GM18951 (cell line): Measurements from ENCODE around the gene C13orf46.

ENCODE experiments used
- POLR2A ChIP-seq: IDR thresholded peaks from 4 replicates; pipeline ENCODE4 v1.6.1; 2011; ENCODE audit warnings: mild to moderate bottlenecking; ENCODE audit not compliant: insufficient read length, insufficient read depth; ENCODE audit errors: extremely low read depth
- in situ Hi-C: fragments of 300-500 bp; cut with MboI; formaldehyde crosslinking; loops from one replicate; pipeline ENCODE4 v1.12.0; 2022; ENCODE audit warnings: low sequenced_read_pairs, mixed read lengths, inconsistent platforms; ENCODE audit not compliant: unreplicated experiment

C13orf46 gene

DNA sequence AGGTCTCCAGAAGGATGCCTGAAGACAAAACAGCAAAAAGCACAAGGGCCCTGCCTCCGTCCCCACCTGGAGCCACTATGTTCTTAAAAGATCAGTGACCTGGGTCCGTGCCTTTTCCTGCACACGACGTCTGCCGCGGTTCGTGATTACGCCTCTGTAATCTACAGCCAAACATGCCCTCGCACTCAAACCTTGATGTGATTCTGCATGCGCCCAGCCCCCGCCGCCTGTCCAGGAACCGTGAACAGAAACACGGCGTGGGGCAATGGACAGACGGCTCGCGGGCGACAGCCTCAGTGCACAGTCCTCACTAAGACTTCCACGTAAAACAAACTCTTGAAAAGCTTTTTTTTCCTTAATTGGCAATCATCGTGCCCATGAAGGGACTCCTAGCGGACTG, 15.5 kb downstream of the C13orf46 start:
- in situ Hi-C loops = no loop called here
- no peak for TF ChIP-seq POLR2A

DNA sequence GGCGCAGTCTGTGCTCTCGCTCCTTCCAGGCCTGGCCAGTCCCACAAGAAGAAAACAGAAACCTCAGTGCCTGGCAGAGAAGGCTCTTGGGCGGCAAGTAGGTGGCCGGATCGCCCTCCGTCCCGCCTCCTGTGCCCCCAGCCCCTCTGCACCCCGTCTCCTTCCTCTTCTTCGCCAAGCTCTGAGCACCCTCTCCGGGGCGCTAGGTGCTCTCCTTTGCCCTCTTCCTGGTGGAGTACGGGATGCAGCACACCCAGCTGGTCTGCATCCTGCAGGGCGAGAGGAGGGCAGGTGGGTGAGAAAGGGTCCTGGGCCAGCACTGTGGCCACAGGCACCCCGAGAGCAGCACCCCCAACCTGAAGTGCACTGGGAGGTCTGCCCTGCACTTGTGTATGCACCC, 17.3 kb downstream of the C13orf46 start:
- in situ Hi-C loops = no loop called here
- TF ChIP-seq POLR2A = no peak

DNA sequence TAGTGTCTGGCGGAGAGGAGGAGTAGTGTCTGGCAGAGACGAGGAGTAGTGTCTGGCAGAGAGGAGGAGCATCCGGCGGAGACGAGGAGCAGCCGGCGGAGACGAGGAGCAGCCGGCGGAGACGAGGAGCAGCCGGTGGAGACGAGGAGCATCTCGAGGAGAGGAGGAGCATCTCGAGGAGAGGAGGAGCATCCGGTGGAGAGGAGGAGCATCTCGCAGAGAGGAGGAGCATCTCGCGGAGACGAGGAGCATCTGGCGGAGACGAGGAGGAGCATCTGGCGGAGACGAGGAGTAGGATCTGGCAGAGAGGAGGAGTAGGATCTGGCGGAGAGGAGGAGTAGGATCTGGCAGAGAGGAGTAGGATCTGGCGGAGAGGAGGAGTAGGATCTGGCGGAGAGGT, 18.2 kb downstream of the C13orf46 start:
- TF ChIP-seq POLR2A = no peak
- in situ Hi-C loops = no loop called here

DNA sequence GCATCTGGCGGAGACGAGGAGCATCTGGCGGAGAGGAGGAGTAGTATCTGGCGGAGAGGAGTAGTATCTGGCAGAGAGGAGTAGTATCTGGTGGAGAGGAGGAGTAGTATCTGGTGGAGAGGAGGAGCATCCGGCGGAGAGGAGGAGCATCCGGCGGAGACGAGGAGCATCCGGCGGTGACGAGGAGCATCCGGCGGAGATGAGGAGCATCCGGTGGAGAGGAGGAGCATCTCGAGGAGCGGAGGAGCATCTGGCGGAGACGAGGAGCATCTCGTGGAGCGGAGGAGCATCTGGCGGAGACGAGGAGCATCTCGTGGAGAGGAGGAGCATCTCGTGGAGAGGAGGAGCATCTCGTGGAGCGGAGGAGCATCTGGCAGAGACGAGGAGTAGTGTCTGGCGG, 18.6 kb downstream of the C13orf46 start:
- in situ Hi-C loops = no loop called here
- TF ChIP-seq POLR2A = no peak

DNA sequence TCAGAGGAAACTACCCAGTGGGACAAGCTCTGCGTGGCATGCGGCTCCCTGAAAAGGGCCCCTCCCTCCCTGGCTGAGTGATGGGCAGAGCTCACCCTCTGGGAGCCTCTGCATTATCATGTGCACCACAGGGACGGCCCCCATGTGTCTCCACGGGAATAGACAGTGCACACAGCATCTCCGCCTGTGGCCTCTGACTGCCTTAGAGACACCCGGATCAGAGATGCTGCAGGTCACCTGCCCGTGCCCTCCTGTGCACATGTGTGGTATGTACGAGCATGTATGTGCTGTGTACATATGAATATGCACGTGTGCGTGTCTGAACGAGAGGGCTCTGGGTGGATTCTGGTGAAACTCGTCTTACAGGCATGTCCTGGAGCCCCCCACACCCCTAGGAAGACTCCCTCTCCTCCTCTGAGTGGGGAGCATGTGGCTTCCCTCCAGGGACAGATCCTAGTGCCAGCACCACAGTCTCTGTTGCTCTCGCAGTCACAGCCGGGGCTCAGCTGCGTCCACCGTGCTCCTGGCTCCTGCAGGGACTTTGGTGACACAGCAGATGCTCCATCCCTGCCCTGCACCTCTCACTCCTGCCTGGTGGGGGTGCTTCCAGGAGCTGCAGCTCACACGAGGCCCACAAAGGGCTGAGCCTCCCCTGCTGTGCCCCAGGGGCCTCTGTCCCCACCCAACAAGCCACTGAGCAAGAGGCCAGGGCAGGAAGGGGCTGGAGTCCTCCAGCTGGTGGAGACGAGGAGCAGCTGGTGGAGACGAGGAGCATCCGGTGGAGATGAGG, 19.6 kb downstream of the C13orf46 start:
- in situ Hi-C loops = no loop called here
- TF ChIP-seq POLR2A = no peak

DNA sequence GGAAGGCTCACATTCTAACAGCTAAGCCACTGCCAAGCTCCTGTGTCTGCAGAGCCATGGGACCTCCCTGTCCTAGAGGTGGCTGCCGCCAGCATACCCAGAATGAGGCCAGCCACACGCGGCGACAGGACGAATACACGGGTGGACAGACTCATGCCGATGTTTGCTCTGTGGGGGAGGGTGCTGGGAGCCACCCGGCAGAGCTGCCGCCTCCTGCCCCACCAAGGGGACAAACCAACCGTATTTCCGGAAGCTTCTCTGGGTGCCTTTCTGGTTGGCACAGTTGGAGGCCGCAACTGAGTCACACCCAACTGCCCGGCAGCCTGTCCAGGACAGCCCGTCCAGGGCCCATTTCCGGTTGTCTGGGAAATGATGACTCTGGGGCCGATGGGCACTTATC, 20.3 kb downstream of the C13orf46 start:
- TF ChIP-seq POLR2A = no peak
- in situ Hi-C loops = no loop called here

DNA sequence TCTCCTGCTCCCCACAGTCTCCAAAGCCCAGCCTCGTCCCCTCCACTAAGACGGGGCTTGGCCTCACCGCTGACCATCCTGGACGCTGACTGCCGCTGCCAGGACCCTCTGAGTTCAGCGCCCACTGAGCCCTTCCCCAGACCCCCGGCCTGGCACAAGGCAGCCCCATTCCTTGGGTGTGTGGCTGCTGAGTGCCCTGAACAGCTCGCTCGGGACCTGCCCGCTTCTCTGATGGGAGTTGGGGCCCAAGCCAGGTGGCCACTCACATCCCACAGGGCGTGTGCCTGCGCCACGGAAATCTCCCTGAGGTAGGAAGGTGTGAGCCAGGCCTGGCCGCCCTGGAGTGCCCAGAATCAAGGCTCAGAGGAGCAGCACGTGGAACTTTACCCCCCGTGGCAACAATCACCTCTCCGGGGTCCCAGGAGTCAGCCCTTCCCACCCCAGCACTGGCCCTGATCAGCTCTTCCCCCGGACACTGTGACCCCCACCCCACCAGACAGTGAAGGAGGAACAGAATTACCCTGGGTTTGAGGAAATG, 20.8 kb downstream of the C13orf46 start:
- in situ Hi-C loops = no loop called here
- TF ChIP-seq POLR2A = no peak

DNA sequence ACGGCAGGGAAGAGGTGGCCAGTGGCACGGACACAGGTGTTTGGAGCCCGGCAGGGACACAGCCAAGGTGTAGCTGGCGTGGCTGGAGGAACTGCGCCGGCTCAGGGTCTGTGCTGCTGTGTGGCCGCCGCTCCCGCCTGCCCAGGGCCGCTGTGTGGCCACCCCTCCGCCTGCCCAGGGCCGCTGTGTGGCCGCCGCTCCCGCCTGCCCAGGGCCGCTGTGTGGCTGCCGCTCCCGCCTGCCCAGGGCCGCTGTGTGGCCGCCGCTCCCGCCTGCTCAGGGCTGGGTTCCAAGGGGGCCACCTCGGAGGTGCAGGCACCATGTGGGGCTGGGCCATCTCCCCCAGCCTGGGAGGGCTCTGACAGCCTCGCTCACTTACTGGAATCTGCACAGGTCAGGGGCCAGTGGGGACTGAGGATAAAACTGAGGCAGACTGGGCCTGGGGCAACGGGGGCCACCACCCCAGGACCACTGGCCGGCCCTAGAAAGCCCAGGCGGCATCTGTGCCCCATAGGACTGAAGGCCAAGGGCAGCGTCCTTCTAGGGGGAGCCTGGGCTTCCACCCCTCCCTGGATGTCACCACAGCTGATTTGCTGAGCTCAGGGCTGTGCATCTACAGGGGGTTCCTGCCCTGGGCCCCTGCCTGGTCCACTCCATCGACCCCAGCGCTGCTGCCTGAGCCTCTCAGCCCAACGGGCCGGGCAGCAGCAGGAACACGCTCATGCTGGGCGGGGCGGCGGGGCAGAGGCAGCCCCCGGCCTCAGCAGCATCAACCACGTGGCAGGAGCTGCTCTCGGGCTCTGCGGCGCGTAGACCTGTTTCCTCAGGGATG, 21.5 kb downstream of the C13orf46 start:
- no peak for TF ChIP-seq POLR2A

DNA sequence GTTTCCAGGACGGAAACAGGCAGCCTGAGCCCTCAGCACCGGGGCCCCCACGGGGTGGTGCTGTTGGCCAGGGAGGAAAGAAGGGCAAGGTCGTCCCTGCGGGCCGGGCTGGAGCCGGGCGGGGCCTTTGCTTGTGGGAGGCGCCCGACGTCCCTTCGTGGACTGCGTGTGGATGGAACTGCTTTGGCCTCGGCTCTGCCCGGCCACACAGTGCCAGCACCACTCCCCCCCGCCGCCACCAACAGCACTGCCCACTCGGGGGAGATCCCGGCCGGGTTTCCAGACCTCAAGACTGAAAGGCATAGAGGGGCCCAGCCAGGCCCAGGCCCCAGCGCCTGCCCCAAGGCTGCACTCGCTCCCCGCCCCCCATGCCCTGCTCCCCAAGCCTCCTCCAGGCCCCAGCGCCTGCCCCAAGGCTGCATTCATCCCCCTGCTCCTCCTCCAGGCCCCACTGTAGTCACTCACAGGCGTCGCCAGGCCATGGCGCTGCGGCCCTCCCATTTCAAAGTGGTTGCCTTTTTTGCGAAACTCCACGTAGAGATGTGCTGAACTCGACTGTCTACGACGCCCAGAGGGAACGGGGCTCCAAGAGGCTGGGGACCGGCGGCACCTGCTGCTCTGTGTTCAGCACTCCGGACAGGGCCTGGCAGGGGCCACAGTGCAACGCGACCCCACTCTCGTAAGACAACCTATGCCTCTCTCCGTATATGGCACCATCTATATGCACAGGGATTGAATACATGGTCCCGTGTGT, 22.5 kb downstream of the C13orf46 start:
- in situ Hi-C loops = no loop called here
- TF ChIP-seq POLR2A = no peak

More for the DNA sequence above, 21.5 kb downstream of the C13orf46 start:
- in situ Hi-C loops = no loop called here

DNA sequence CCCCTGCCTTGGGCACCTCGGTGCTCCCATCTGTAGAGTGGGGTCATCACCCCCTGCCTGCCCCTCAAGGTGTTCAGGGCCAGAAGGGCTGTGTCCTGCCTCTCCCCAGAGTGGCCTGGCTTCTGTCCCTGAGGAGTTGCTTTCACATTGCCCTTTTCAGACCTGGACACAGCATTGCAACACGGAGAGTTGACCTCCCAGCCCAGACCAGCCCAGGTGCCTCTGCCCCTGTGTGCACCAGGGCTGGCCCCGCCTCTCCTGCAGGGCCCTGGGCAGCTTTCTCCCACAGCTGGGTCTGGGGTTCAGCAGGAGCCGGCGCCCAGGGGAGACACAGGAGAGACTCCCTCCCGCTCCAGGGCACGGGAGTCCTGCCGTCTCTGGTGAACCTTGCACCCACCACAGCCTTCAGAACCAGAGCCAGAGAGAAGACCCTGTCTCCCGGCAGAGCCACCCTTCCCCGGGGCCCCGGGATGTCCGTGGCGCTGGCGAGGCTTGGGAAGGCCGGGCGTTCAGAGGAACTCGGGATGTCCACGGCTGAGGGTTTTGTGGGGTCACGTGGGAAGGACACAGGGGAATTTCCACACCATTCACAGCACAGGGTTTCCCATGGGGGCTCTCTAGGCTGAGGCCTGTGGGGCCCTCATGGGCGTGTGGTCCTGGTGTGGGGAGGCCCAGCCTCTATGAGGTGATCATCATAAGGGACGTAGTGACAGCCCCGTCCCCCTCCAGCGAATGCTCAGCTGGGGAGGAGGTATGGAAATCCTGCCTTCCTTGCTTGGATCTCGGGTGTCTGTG, 23.2 kb downstream of the C13orf46 start:
- in situ Hi-C loops = no loop called here

DNA sequence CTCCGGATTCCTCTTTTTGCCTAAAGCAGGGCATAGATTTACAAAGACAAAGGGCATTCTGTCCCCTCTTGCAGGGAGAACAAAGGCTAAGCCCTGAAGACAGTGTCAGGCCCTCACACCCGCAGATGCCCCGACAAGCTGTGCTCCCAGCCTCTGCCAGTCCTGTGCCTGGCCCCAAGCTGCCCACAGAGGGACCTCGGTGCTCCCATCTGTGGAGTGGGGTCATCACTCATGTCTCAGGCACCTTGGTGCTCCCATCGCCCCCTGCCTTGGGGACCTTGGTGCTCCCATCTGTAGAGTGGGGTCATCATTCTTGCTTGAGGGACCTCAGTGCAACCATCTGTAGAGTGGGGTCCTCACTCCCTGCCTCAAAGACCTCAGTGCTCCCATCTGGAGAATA, 24.3 kb downstream of the C13orf46 start:
- no peak for TF ChIP-seq POLR2A
- in situ Hi-C loops = no loop called here

More for the DNA sequence above, 23.2 kb downstream of the C13orf46 start:
- no peak for TF ChIP-seq POLR2A

DNA sequence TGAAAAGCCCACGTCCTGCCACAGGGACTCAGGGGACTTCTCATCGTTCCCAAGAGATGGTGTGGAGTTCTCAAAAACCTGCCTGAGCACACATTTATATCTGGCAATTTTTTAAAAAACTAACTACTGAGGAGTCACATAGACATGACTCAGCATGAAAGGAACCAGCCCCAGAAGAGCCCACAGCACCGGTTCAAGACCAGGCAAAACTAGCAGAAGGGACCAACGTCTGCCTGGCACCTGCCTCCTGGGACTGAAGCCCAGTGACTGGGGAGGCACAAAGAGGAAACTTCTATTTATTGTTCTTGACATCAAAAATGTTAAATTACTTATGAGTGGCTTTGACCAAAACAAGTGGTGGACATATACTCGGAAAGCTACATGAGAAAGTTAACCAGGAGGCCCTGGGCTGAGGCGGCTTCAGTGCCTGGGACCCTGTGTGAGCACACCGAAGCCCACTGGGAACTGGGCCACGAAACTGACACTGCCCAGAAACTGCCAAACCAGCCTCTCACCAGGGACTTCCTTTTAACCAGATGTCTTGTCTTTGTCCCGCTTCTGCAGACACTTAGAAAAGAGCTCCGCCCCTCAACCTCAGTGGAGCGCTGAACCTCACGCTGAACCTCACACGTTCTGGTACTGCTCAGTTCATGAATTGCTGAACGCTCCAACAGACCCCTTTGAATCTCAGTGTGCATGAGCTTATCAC, 25.7 kb downstream of the C13orf46 start:
- in situ Hi-C loops = no loop called here
- no peak for TF ChIP-seq POLR2A
